ENCODE results near the gene FAM89B. TPM values are rescaled to one million over a fixed set of nuclear protein-coding genes. Genes with fewer than 3 reads are reported as not detected.
"Not testable (repeated sequence)": the region's sequence is repeated elsewhere in the genome, so short reads cannot be mapped to it uniquely, and the experiment has no call there.

The FAM89B gene
- total RNA-seq, 2 experiments from 2014 or later = 45.6 to 48.0 TPM

GRCh38 chr11:65559951-65560537, 12.3 kb upstream of the FAM89B start:
- DNase-seq = no peak
- Mint-ChIP-seq H3K4me1 (peaks cover 53% of the 10 kb centered on the region), H3K4me3 (no peak overlapping the region), H3K9me3 (no peaks in the 10 kb centered on the region), H3K36me3 (ENCODE audit: low read depth) (no peaks in the 10 kb centered on the region), H3K27ac (no peak overlapping the region), H3K27me3 (no peaks in the 10 kb centered on the region)
- CTCF ChIA-PET = interaction anchor here (0.8 to 1.5 kb wide), 4 partner anchors 9 to 28 kb away, joined by 3 to 4 read pairs (median 3); partner anchors contain the start of gene ZNRD2
- POLR2A ChIA-PET = interaction anchor here (0.6 to 4.1 kb wide), 7 partner anchors 12 to 236 kb away, joined by 3 to 31 read pairs (median 4); partner anchors contain the start of genes EHBP1L1, FAM89B, SCYL1 and ZNRD2

DNA sequence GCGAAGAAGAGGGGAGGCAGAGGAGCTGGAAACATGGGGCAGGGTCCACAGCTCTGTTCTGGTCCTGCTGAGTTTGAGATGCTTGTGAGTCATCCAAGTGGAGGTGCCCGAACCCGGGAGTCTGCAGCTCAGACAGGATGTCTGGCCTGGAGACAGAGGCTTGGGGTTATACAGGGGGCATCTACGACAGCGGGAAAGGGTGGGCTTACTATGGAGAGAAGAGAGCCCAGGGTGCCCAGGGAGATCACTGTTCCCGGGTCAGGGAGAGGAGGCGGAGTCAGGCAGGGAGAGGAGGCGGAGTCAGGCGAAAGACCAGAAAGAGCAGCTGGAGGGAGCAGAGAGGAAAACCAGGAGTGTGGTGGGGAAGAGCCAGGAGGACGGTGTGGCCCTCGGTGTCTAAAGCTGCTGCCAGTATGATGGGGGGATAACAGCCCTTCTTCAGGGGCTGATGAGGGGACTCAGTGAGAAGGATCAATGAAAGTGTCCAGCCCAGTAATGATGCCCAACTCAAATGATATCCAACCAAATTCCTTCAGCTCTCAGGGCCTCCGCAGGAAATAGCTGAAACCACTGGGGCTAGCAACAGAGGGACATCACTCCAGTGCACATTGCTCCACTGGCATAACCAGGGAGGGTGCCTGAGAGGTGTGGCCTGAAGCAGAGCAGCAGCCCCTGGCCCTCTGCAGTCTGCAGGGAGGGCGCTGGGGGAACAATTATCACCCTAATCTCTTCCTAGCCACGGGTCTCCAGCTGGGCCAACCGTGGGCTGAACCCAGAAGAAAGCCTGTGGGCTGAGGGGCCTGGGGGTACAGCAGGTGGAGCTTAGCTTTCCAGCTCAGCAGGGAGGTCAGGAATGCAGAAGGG, 11.6 kb upstream of the FAM89B start:
- H3K4me1 Mint-ChIP-seq = peaks cover 53% of the 10 kb centered on the region
- no peak for DNase-seq
- H3K4me3 Mint-ChIP-seq = no peak overlapping the region
- no peak overlapping the region for H3K27ac Mint-ChIP-seq
- H3K27me3 Mint-ChIP-seq = no peaks in the 10 kb centered on the region
- POLR2A ChIA-PET = interaction anchor here (0.6 to 4.1 kb wide), 6 partner anchors 11 to 236 kb away, joined by 3 to 31 read pairs (median 6); partner anchors contain the start of genes EHBP1L1, FAM89B, SCYL1 and ZNRD2
- CTCF ChIA-PET = interaction anchor here (0.5 to 2.2 kb wide), 6 partner anchors 9 to 29 kb away, joined by 3 to 6 read pairs (median 4); partner anchors contain the start of gene ZNRD2
- H3K36me3 Mint-ChIP-seq (ENCODE audit: low read depth) = no peaks in the 10 kb centered on the region
- no peaks in the 10 kb centered on the region for H3K9me3 Mint-ChIP-seq

DNA sequence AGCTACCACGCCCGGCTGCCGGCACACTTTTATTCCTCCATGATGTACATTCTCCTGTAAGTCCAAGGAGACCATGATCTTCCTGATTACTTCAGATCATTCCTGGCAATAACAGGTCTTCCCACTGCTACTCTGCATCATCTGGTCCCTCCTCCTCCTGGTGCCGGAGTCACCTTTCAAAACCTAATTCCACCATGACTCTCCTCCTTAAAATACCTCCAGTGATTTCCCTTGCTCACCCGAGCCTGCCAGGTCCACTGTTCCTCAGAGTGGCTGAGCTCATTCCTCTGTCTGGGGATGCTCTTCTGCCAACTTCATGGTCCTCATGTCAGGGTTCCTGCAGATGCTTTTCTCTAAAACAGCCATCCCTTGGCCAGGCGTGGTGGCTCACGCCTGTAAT, 10.3 kb upstream of the FAM89B start:
- Mint-ChIP-seq H3K4me1 (peaks cover 54% of the 10 kb centered on the region), H3K27ac (no peak overlapping the region), H3K4me3 (no peak overlapping the region), H3K9me3 (no peaks in the 10 kb centered on the region), H3K27me3 (no peaks in the 10 kb centered on the region), H3K36me3 (ENCODE audit: low read depth) (no peaks in the 10 kb centered on the region)
- ChIA-PET POLR2A (interaction anchor here (0.7 to 4.1 kb wide), 5 partner anchors 9 to 102 kb away, joined by 3 to 31 read pairs (median 5); partner anchors contain the start of genes EHBP1L1, FAM89B and ZNRD2), CTCF (interaction anchor here (1.1 to 2.2 kb wide), 4 partner anchors 10 to 21 kb away, joined by 4 to 6 read pairs (median 4); no protein-coding TSS in a partner anchor)
- DNase-seq = no peak

DNA sequence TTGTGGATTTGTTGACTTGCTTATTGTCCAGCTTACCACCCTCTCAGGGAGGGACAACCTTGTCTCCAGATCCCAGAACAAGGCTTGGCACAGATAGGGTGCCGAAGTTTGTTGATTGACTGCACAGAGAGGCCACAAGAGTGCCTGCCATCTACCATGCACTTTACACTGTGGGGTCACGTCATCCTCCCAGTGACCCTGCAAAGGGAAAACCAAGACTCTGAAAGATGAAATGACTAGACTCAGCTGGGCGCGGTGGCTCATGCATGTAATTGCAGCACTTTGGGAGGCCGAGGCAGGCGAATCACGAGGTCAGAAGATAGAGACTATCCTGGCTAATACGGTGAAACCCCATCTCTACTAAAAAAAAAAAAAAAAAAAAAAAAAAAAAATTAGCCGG, 9.6 kb upstream of the FAM89B start:
- no peak overlapping the region for H3K27ac Mint-ChIP-seq
- H3K27me3 Mint-ChIP-seq = no peaks in the 10 kb centered on the region
- H3K9me3 Mint-ChIP-seq = no peaks in the 10 kb centered on the region
- CTCF ChIA-PET = interaction anchor here (1.1 to 2.2 kb wide), 2 partner anchors 11 to 16 kb away, joined by 4 to 5 read pairs; no protein-coding TSS in a partner anchor
- POLR2A ChIA-PET = interaction anchor here (1.8 to 2.9 kb wide), 2 partner anchors 9 to 14 kb away, joined by 5 to 10 read pairs; partner anchors contain the start of gene EHBP1L1
- no peak for DNase-seq
- peaks cover 50% of the 10 kb centered on the region for H3K4me1 Mint-ChIP-seq
- no peaks in the 10 kb centered on the region for H3K36me3 Mint-ChIP-seq (ENCODE audit: low read depth)
- no peak overlapping the region for H3K4me3 Mint-ChIP-seq

- Mint-ChIP-seq H3K9me3 (no peaks in the 10 kb centered on the region), H3K27ac (peak overlapping the region; percentile 24), H3K27me3 (no peaks in the 10 kb centered on the region), H3K36me3 (ENCODE audit: low read depth) (peaks cover 5% of the 10 kb centered on the region), H3K4me3 (no peak overlapping the region), H3K4me1 (peaks cover 55% of the 10 kb centered on the region)
- ChIA-PET CTCF (interaction anchor here (3.2 kb wide), 1 partner anchor 11 kb away, joined by 25 read pairs; no protein-coding TSS in a partner anchor), POLR2A (interaction anchor here (1.2 kb wide), 1 partner anchor 63 kb away, joined by 3 read pairs; no protein-coding TSS in a partner anchor)
- DNase-seq = no peak
Measured at GRCh38 chr11:65563601-65564000, 8.7 kb upstream of the FAM89B start.

DNA sequence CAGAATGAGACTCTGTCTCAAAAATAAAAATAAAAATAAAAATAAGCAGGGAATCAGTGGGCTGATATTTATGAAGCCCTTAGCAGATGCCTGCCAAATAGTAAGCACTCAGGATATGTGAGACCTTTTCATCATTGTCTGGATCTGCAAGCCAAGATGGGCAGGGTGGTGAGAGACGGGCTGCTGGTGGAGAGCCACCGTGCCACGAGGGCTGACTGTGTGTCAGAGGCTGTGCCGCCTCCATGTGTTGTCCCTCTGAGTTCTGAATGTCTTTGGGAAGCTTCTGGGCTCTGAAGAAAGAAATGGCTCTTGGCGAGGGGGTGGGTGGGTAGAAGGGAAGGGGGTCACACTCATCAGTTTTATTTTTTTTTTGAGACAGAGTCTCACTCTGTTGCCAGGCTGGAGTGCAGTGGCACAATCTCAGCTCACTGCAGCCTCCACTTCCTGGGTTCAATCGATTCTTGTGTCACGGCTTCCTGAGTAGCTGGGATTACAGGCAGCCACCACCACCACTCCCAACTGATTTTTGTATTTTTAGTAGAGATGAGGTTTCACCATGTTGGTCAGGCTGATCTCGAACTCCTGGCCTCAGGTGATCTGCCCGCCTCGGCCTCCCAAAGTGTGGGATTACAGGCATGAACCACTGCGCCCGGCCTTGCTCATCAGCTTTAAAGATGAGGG, 7.3 kb upstream of the FAM89B start:
- Mint-ChIP-seq H3K4me1 (peaks cover 58% of the 10 kb centered on the region), H3K36me3 (ENCODE audit: low read depth) (peaks cover 13% of the 10 kb centered on the region), H3K27ac (peak overlapping the region; percentile 97), H3K4me3 (peak overlapping the region; percentile 47)
- H3K27me3 Mint-ChIP-seq, DNase-seq, H3K9me3 Mint-ChIP-seq: not testable (repeated sequence)
- ChIA-PET POLR2A (interaction anchor here (0.6 to 2.9 kb wide), 17 partner anchors 8 to 145 kb away, joined by 3 to 29 read pairs (median 6); partner anchors contain the start of genes EHBP1L1, MALAT1, NEAT1 and PCNX3), CTCF (interaction anchor here (0.6 to 3.7 kb wide), 9 partner anchors 8 to 302 kb away, joined by 3 to 33 read pairs (median 5); partner anchors contain the start of gene MUS81)

DNA sequence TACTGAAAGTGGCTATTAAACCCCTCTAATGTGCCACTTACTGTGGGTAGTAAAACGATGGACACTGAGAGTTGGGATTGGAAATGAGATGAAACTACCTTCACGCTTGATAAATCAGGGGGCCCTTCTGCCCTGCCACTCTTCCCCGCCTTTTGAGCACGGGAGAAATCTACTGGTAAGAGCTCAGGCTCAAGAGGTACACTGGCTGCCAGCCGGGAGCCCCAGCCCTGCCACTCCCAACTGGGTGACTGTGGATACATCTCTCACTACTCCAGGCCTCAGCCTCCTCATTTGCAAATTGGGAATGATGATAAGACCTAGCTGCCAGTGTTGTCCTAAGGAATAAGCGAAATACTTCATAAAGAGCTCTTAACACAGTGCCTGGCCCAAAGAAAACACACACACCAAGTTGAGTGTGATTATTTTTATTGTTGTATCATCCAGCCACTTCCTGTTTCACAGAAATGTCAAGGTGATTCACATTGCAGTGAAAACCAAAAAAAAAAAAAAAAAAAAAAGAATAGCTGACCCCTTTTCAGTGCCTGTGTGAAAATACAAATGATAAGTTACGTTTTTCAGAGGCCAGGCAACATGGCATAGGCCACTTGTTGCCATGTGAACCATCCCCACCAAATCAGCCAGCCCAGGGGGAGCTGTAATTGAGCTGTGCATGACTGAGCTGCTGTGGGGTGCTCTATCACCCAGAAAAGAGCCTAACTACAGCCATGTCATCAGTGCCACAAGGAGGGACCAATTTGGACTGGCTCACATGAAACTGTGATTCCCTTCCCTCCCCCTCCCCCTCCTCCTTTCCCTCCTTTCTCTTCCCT, 6.5 kb upstream of the FAM89B start:
- peak; percentile 53 for DNase-seq
- H3K4me1 Mint-ChIP-seq = peaks cover 55% of the 10 kb centered on the region
- ChIA-PET CTCF (interaction anchor here (0.6 to 3.7 kb wide), 8 partner anchors 9 to 148 kb away, joined by 3 to 33 read pairs (median 7); no protein-coding TSS in a partner anchor), POLR2A (interaction anchor here (0.6 to 2.9 kb wide), 23 partner anchors 9 to 444 kb away, joined by 3 to 29 read pairs (median 4); partner anchors contain the start of genes EHBP1L1, FAU, MALAT1 and MRPL49)
- no peaks in the 10 kb centered on the region for H3K27me3 Mint-ChIP-seq
- H3K36me3 Mint-ChIP-seq (ENCODE audit: low read depth) = peaks cover 17% of the 10 kb centered on the region
- peak overlapping the region; percentile 97 for H3K27ac Mint-ChIP-seq
- no peaks in the 10 kb centered on the region for H3K9me3 Mint-ChIP-seq
- peak overlapping the region; percentile 47 for H3K4me3 Mint-ChIP-seq

DNA sequence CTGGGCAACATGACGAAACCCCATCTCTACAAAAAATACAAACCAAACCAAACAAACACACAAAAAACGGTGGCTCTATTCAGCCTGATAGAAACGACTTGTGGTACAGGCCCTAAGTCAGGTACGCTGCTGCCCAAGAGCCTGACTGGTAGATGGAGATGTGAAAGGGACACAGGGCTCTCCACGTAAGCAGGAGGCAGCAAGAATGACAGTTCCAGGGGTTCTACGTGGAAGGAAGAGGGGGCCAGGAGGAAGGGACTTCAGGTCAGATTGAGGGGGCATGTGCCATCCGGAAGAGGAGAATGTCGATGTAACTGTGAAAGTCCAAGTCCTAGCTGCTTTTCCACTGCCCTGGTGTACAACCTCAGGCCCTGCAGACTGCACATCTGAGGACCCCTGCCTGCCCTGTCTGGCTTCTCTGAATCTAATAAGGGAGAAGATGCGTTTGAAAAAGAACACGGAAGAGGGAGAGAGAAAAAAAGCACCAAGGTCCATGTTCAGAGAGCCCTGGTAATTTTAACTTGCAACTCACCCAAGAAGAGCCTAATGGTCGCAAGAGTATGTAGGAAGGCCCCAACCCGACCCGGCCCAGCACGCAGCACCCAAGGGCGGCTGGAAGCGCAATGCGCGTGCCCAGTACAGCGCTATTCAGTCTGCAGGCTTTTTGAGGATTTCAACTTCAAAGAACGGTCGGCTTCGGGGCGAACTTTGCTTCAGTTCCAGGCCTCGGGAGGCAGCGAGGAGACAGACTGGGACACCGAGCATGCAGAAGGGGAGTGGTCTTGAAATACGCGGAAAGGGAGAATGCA, 3.0 kb upstream of the FAM89B start:
- Mint-ChIP-seq H3K4me1 (peaks cover 73% of the 10 kb centered on the region), H3K36me3 (ENCODE audit: low read depth) (peaks cover 29% of the 10 kb centered on the region), H3K27me3 (no peaks in the 10 kb centered on the region), H3K9me3 (no peaks in the 10 kb centered on the region), H3K4me3 (peak overlapping the region; percentile 100), H3K27ac (peak overlapping the region; percentile 99)
- CTCF ChIA-PET = interaction anchor here (0.9 to 5.7 kb wide), 6 partner anchors 9 to 45 kb away, joined by 3 to 88 read pairs (median 26); partner anchors contain the start of genes MAP3K11 and PCNX3
- POLR2A ChIA-PET = interaction anchor here (0.9 to 5.5 kb wide), 17 partner anchors 9 to 290 kb away, joined by 3 to 65 read pairs (median 9); partner anchors contain the start of genes LTBP3, MALAT1, MAP3K11 and PCNX3
- DNase-seq = no peak

DNA sequence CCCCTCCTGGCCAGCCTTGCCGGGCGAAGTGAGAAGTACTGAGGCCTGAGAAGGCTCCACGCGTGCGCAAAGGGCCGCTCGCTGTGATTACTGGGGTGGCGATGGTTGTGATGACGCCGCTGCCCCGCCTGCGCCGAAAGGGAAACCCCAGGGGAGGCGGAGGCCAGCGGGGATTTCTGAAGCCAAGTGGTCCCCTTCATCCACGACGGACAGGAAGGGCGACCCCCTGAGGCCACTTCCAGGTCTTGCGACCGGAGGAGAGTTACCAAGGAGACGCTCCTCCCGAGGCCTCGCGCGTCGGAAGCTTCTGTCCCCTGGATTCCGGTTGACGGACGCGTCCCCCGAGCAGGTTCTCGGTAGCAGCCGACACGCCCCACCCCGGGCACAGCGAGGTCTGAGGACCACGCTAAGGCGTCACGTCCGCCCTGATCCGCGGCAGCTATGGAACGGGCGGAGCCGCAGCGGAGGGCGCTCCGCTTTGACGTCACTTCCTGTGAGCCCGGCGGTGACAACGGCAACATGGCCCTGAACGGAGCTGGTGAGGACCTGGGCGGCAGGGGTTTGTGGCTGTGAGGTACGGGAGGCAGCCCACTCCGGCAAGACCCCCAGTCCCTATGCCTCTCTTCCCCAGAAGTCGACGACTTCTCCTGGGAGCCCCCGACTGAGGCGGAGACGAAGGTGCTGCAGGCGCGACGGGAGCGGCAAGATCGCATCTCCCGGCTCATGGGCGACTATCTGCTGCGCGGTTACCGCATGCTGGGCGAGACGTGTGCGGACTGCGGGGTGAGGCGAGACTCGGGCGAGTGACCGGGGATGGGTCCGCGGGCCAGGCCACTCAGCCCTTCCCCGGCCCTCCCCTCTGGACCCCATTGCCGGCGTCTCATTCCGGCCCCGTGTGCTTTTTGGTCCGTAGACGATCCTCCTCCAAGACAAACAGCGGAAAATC, 2.1 kb upstream of the FAM89B start, which contains the start of gene ZNRD2:
Gene ZNRD2 (plus strand): TSS at position 505 of the 946 bp plus-strand sequence. CDS start 15 bp downstream, at position 520.
- Mint-ChIP-seq H3K4me3 (peak within 1 kb of the TSS; percentile 100), H3K27me3 (no peaks in the 10 kb centered on the region), H3K9me3 (no peaks in the 10 kb centered on the region), H3K36me3 (ENCODE audit: low read depth) (peaks cover 33% of the 10 kb centered on the region), H3K27ac (peak within 1 kb of the TSS; percentile 99), H3K4me1 (peaks cover 71% of the 10 kb centered on the region)
- peak; percentile 99 for DNase-seq
- POLR2A ChIA-PET = interaction anchor here (0.6 to 5.5 kb wide), 25 partner anchors 10 to 319 kb away, joined by 3 to 65 read pairs (median 3); partner anchors contain the start of genes KCNK7, LTBP3, MALAT1 and MAP3K11
- CTCF ChIA-PET = interaction anchor here (0.9 to 5.7 kb wide), 9 partner anchors 10 to 290 kb away, joined by 3 to 88 read pairs (median 14); partner anchors contain the start of genes DPF2, MAP3K11, MUS81 and PCNX3
